Activated CD8-positive, alpha-beta memory T cell treated with anti-CD3 and anti-CD28 coated beads for 1 hour (primary cell): ENCODE measurements around the gene UNC119B.

Source experiments
- DNase-seq, 2 donors: peaks; one replicate each; pipeline ENCODE4 v3.0.0-alpha.2; 2020; ENCODE audit warnings: low read depth in 1 of 2; ENCODE audit errors: extremely low read depth in 1 of 2

Gene UNC119B

GRCh38 chr12:120687578-120688289, 22.5 kb upstream of the UNC119B start:
- DNase-seq: no peak

GRCh38 chr12:120688527-120689071, 21.7 kb upstream of the UNC119B start:
- no peak for DNase-seq

GRCh38 chr12:120689397-120690082, 20.7 kb upstream of the UNC119B start:
- DNase-seq: no peak

- no peak for DNase-seq
These were observed 20.2 kb upstream of the UNC119B start for GRCh38 chr12:120690083-120690450.

GRCh38 chr12:120690978-120691377, 19.3 kb upstream of the UNC119B start:
- no peak for DNase-seq

GRCh38 chr12:120692524-120693033, 17.7 kb upstream of the UNC119B start:
- DNase-seq: no peak

- DNase-seq: no peak
These were observed 16.4 kb upstream of the UNC119B start for GRCh38 chr12:120693848-120694247.

- DNase-seq: no peak
These were observed 13.6 kb upstream of the UNC119B start for GRCh38 chr12:120696626-120697025.

GRCh38 chr12:120697344-120697743, 12.9 kb upstream of the UNC119B start:
- no peak for DNase-seq

GRCh38 chr12:120698665-120699064, 11.6 kb upstream of the UNC119B start:
- DNase-seq: no peak

- DNase-seq: no peak
These were observed 10.7 kb upstream of the UNC119B start for GRCh38 chr12:120699553-120699952.

- DNase-seq: no peak
These were observed 9.4 kb upstream of the UNC119B start for GRCh38 chr12:120700886-120701285.

- no peak for DNase-seq
These were observed 7.6 kb upstream of the UNC119B start for GRCh38 chr12:120702637-120703036.

- no peak for DNase-seq
These were observed 6.8 kb upstream of the UNC119B start for GRCh38 chr12:120703311-120703942.

GRCh38 chr12:120705618-120706017, 4.6 kb upstream of the UNC119B start:
- no peak for DNase-seq

- DNase-seq: no peak
These were observed 4.2 kb upstream of the UNC119B start for GRCh38 chr12:120706029-120706428.

- DNase-seq: no peak
These were observed 1.6 kb upstream of the UNC119B start for GRCh38 chr12:120708651-120709050.

- DNase-seq: peak in 1 of 2 donors; percentile 6
These were observed 593 bp downstream of the UNC119B start for GRCh38 chr12:120710805-120711296.

- DNase-seq: no peak
These were observed 1.2 kb downstream of the UNC119B start for GRCh38 chr12:120711411-120711810.

GRCh38 chr12:120712610-120713009, 2.4 kb downstream of the UNC119B start:
- no peak for DNase-seq

GRCh38 chr12:120713861-120714482, 3.7 kb downstream of the UNC119B start:
- peak; percentile 42 to 49 for DNase-seq
